ENCODE results near the gene PID1.

GRCh38 chr2:229080172-229080571, 190.9 kb downstream of the PID1 start:
- TF ChIP-seq NR2C2 (CRISPR knock-in tag; IDR thresholded peaks at IDR 0.05) = no peak
- TF ChIP-seq NFE2L1 (CRISPR knock-in tag; IDR thresholded peaks at IDR 0.05) = no peak
- TF ChIP-seq, protein P1, sequence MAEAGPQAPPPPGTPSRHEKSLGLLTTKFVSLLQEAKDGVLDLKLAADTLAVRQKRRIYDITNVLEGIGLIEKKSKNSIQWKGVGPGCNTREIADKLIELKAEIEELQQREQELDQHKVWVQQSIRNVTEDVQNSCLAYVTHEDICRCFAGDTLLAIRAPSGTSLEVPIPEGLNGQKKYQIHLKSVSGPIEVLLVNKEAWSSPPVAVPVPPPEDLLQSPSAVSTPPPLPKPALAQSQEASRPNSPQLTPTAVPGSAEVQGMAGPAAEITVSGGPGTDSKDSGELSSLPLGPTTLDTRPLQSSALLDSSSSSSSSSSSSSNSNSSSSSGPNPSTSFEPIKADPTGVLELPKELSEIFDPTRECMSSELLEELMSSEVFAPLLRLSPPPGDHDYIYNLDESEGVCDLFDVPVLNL (CRISPR knock-in tag; IDR thresholded peaks at IDR 0.05; ENCODE audit: borderline replicate concordance, low read depth) = no peak
- TF ChIP-seq ETV6 (CRISPR knock-in tag; IDR thresholded peaks at IDR 0.05) = no peak
- no peak for TF ChIP-seq NR3C1 (CRISPR knock-in tag; conservative IDR thresholded peaks at IDR 0.05; ENCODE audit: low read depth)
- TF ChIP-seq HMGXB4 (CRISPR knock-in tag; IDR thresholded peaks at IDR 0.05) = no peak
- TF ChIP-seq FOXP1 (CRISPR knock-in tag; IDR thresholded peaks at IDR 0.05; ENCODE audit: borderline replicate concordance) = no peak
- TF ChIP-seq, protein P2, sequence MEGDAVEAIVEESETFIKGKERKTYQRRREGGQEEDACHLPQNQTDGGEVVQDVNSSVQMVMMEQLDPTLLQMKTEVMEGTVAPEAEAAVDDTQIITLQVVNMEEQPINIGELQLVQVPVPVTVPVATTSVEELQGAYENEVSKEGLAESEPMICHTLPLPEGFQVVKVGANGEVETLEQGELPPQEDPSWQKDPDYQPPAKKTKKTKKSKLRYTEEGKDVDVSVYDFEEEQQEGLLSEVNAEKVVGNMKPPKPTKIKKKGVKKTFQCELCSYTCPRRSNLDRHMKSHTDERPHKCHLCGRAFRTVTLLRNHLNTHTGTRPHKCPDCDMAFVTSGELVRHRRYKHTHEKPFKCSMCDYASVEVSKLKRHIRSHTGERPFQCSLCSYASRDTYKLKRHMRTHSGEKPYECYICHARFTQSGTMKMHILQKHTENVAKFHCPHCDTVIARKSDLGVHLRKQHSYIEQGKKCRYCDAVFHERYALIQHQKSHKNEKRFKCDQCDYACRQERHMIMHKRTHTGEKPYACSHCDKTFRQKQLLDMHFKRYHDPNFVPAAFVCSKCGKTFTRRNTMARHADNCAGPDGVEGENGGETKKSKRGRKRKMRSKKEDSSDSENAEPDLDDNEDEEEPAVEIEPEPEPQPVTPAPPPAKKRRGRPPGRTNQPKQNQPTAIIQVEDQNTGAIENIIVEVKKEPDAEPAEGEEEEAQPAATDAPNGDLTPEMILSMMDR (IDR thresholded peaks at IDR 0.05) = no peak
- no peak for TF ChIP-seq USF2 (CRISPR knock-in tag; IDR thresholded peaks at IDR 0.05)
- no peak for TF ChIP-seq MAX (CRISPR knock-in tag; IDR thresholded peaks at IDR 0.05)
- TF ChIP-seq ESRRA (CRISPR knock-in tag; IDR thresholded peaks at IDR 0.05; ENCODE audit: borderline replicate concordance) = no peak
- no peak for TF ChIP-seq RELA (CRISPR knock-in tag; IDR thresholded peaks at IDR 0.05; ENCODE audit: borderline replicate concordance)
- TF ChIP-seq ZNF121 (CRISPR knock-in tag; IDR thresholded peaks at IDR 0.05) = no peak
- TF ChIP-seq ZNF232 (CRISPR knock-in tag; IDR thresholded peaks at IDR 0.05) = no peak
